CD4-positive, alpha-beta memory T cell (primary cell): Measurements from ENCODE around the gene PFKFB3. TPM values are rescaled to one million over a fixed set of nuclear protein-coding genes. Genes with fewer than 3 reads are reported as not detected.
A peak's percentile ranks its signal among the peaks of the same experiment; 100 is the strongest.

ENCODE experiments used
- CTCF ChIA-PET: fragments of 350-600 bp; sonication (Branson Sonifier 250); formaldehyde crosslinking; loops from one replicate; lab custom pipeline; 2021; ENCODE audit warnings: inconsistent platforms; ENCODE audit not compliant: partially characterized antibody; lab: Charles Lee
- POLR2A ChIA-PET: fragments of 350-600 bp; sonication (Branson Sonifier 250); formaldehyde crosslinking; loops from one replicate; lab custom pipeline; 2021; ENCODE audit not compliant: partially characterized antibody; lab: Charles Lee
- DNase-seq, 5 donors: peaks; one replicate each; pipeline versions ENCODE4 v3.0.0 to v3.0.0-alpha.2; 2020 to 2022; ENCODE audit warnings: mixed read lengths in 1 of 5
- H3K27ac ChIP-seq: one replicate; pipeline ENCODE4 v1.7.0; 2013; ENCODE audit warnings: low read depth, low read length
- H3K27me3 ChIP-seq: 2 replicates; pipeline ENCODE4 v1.7.0; 2013; ENCODE audit warnings: mild to moderate bottlenecking, low read length, moderate library complexity; ENCODE audit not compliant: insufficient read depth
- H3K36me3 ChIP-seq: 2 replicates; pipeline ENCODE4 v1.7.0; 2013; ENCODE audit warnings: mild to moderate bottlenecking, low read length, moderate library complexity; ENCODE audit not compliant: insufficient read depth
- H3K4me1 ChIP-seq: 2 replicates; pipeline ENCODE4 v1.7.0; 2013; ENCODE audit warnings: mild to moderate bottlenecking, low read length, moderate library complexity; ENCODE audit not compliant: insufficient read depth
- H3K4me3 ChIP-seq, 2 donors: one replicate each; pipeline ENCODE4 v1.7.0; 2013; ENCODE audit warnings: low read length in 2 of 2, mild to moderate bottlenecking in 1 of 2
- H3K9me3 ChIP-seq, 2 donors: one replicate each; pipeline ENCODE4 v1.7.0; 2013; ENCODE audit warnings: low read length in 2 of 2, control low read depth in 1 of 2; ENCODE audit not compliant: control insufficient read depth in 1 of 2
- H3K27ac Mint-ChIP-seq, 7 donors: one replicate each; pipeline ENCODE4 v1.8.0; 2020 to 2021; ENCODE audit warnings: mixed read lengths in 7 of 7, mild to moderate bottlenecking in 6 of 7, inconsistent platforms in 3 of 7, moderate library complexity in 3 of 7
- H3K27me3 Mint-ChIP-seq, 2 donors: one replicate each; pipeline ENCODE4 v1.8.0; 2020 to 2021; ENCODE audit warnings: mixed read lengths in 2 of 2
- H3K36me3 Mint-ChIP-seq, 2 donors: one replicate each; pipeline ENCODE4 v1.8.0; 2020 to 2021; ENCODE audit warnings: mixed read lengths in 2 of 2, inconsistent platforms in 1 of 2, mild to moderate bottlenecking in 1 of 2
- H3K4me1 Mint-ChIP-seq, 4 donors: one replicate each; pipeline ENCODE4 v1.8.0; 2020 to 2021; ENCODE audit warnings: mixed read lengths in 4 of 4, mild to moderate bottlenecking in 1 of 4
- H3K4me3 Mint-ChIP-seq, 8 donors: one replicate each; pipeline ENCODE4 v1.8.0; 2020 to 2021; ENCODE audit warnings: mixed read lengths in 8 of 8, mild to moderate bottlenecking in 7 of 8, moderate library complexity in 6 of 8, inconsistent platforms in 3 of 8
- H3K9me3 Mint-ChIP-seq, 8 donors: one replicate each; pipeline ENCODE4 v1.8.0; 2020 to 2021; ENCODE audit warnings: mixed read lengths in 8 of 8, mild to moderate bottlenecking in 5 of 8, inconsistent platforms in 3 of 8, moderate library complexity in 1 of 8
- intact Hi-C: fragments of 100-400 bp; cut with micrococcal nuclease; formaldehyde crosslinking; loops from one replicate; pipeline ENCODE4 v1.15.1; 2023
- polyA plus RNA-seq, 2 donors: library from polyadenylated mRNA; unstranded; fragments of 300-500 nt; fragmentation: Illumina TruSeq; gene quantifications; one replicate each; pipeline ENCODE4 v1.2.3, GENCODE V29; 2021
- total RNA-seq, 2 experiments: library from RNA; stranded (reverse); gene quantifications; one replicate each; pipeline ENCODE4 v1.2.3, GENCODE V29; 2021

PFKFB3 gene
- total and polyA plus RNA-seq, 4 experiments from 2014 or later = 11.8 to 67.1 (median 35.9) TPM

DNA sequence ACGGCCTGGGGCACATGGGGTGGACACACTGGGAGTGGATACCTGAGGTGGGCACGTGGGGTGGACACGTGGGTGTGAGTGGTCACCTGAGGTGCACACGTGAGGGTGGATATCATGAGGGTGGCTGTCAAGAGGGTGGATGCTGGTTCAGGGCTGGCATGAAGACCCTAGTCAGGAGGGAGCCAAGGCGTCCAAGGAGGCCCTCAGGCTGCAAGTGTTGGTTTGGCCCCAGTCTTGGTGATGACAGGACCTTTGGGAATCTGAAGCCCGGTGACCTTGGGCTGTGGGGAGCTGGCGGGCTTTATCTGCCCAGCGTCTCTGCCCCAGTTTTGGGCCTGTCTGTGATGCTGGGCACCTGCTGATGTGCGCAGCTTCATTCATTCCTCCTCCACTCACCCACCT, 24.9 kb upstream of the PFKFB3 start:
- CTCF ChIA-PET = no interaction called here
- POLR2A ChIA-PET = no interaction called here
- Mint-ChIP-seq H3K4me3 (no peak overlapping the region), H3K9me3 (no peaks in the 10 kb centered on the region), H3K27ac (peak overlapping the region in 3 of 7 donors; percentile 30 to 37 (median 32)), H3K27me3 (no peaks in the 10 kb centered on the region), H3K36me3 (peaks cover 0 to 5% of the 10 kb centered on the region in 2 donors), H3K4me1 (peaks cover 33 to 61% (median 35%) of the 10 kb centered on the region in 4 donors)
- no peak overlapping the region for H3K27ac ChIP-seq
- H3K36me3 ChIP-seq = no peaks in the 10 kb centered on the region
- DNase-seq = no peak
- no peaks in the 10 kb centered on the region for H3K9me3 ChIP-seq
- intact Hi-C loops = no loop called here
- H3K27me3 ChIP-seq = no peaks in the 10 kb centered on the region
- no peak overlapping the region for H3K4me3 ChIP-seq
- peaks cover 25% of the 10 kb centered on the region for H3K4me1 ChIP-seq

DNA sequence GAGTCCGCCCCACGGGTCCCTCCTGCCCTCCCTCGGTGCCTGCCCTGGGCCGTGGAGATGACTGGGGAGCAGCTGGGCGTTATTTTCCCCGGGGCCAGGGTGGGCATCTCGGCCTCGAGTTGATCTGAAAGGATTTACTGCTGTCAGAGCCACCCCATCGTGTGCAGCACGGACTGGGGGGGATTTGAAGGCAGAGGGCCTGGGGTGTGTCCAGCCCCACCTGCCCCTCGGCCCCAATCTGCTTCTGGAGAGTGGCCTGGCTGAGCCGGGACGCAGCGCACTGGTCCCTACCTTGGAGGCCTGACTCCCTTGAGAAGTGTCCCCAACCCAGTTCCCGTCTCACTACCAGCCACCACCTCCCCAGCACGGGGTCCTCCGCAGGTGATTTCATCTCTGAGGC, 24.2 kb upstream of the PFKFB3 start:
- Histone ChIP-seq H3K27ac (no peak overlapping the region), H3K9me3 (no peaks in the 10 kb centered on the region), H3K4me1 (peaks cover 18% of the 10 kb centered on the region), H3K36me3 (no peaks in the 10 kb centered on the region), H3K27me3 (no peaks in the 10 kb centered on the region), H3K4me3 (no peak overlapping the region)
- Mint-ChIP-seq H3K27me3 (no peaks in the 10 kb centered on the region), H3K9me3 (no peaks in the 10 kb centered on the region), H3K36me3 (no peaks in the 10 kb centered on the region), H3K27ac (peak overlapping the region in 3 of 7 donors; percentile 23 to 79 (median 44)), H3K4me1 (peaks cover 26 to 57% (median 28%) of the 10 kb centered on the region in 4 donors), H3K4me3 (no peak overlapping the region)
- ChIA-PET CTCF (interaction anchor here (2.0 kb wide), 1 partner anchor 24 kb away, joined by 10 read pairs; the partner anchor contains the start of gene PFKFB3), POLR2A (interaction anchor here (0.7 kb wide), 1 partner anchor 74 kb away, joined by 3 read pairs; no protein-coding TSS in a partner anchor)
- no peak for DNase-seq
- intact Hi-C loops = no loop called here

DNA sequence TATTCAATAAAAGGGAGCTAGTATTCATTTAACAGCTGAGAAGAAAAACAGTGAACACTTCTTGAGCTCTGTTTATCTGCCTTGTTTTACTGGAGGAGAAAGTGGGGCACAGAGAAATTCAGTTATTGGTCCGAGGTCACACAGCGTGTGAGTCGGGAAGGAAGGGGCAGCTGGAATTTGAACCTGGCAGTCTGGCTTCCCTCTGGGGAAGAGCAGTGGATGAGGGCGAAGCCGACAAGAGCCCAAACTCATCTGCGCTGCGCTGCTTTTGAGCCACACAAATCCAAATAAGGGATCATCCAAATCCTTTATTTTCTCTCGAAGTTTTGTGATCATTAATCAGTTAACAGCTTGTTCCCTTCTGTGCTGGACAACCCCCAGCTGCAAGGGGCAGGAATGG, 23.7 kb upstream of the PFKFB3 start:
- no peaks in the 10 kb centered on the region for H3K27me3 ChIP-seq
- no peak for DNase-seq
- H3K4me3 Mint-ChIP-seq = no peak overlapping the region
- H3K27ac ChIP-seq = no peak overlapping the region
- CTCF ChIA-PET = interaction anchor here (2.0 to 2.1 kb wide), 2 partner anchors 11 to 23 kb away, joined by 6 to 10 read pairs; partner anchors contain the start of gene PFKFB3
- H3K4me1 ChIP-seq = peaks cover 13% of the 10 kb centered on the region
- H3K4me1 Mint-ChIP-seq = peaks cover 21 to 53% (median 23%) of the 10 kb centered on the region in 4 donors
- intact Hi-C loops = no loop called here
- POLR2A ChIA-PET = interaction anchor here (0.7 to 1.0 kb wide), 2 partner anchors 21 to 74 kb away, joined by 3 read pairs; no protein-coding TSS in a partner anchor
- no peaks in the 10 kb centered on the region for H3K27me3 Mint-ChIP-seq
- no peaks in the 10 kb centered on the region for H3K9me3 ChIP-seq
- H3K36me3 Mint-ChIP-seq = no peaks in the 10 kb centered on the region
- peak overlapping the region in 3 of 7 donors; percentile 36 to 79 (median 44) for H3K27ac Mint-ChIP-seq
- no peaks in the 10 kb centered on the region for H3K9me3 Mint-ChIP-seq
- H3K36me3 ChIP-seq = no peaks in the 10 kb centered on the region
- H3K4me3 ChIP-seq = no peak overlapping the region

DNA sequence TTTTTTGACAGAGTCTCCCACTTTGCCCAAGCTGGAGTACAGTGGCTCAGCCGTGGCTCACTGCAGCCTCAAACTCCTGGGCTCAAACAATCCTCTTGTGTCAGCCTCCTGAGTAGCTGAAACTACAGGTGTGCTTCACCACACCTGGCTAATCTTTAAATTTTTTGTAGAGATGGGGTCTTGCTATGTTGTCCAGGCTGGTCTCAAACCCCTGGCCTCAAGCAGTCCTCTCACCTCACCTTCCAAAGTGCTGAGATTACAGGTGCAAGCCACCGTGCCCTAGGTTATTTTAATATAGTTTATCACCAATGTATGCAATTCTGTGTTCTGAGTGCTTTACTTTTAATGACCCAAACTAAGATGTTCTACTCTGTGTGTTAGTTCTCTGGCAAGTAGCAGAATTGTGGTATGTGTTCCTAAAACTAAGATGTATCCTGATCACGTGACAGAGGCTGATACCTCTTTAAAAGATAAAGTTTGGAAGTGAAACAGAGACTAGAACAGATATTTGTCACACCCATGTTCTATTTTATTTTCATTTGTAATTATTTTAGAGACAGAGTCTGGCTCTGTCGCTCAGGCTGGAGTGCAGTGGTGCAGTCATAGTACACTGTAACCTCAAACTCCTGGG, 22.1 kb upstream of the PFKFB3 start:
- Mint-ChIP-seq H3K27me3 (no peaks in the 10 kb centered on the region), H3K4me3 (no peak overlapping the region), H3K9me3 (no peaks in the 10 kb centered on the region), H3K4me1 (peaks cover 15 to 48% (median 20%) of the 10 kb centered on the region in 4 donors), H3K36me3 (no peaks in the 10 kb centered on the region), H3K27ac (peak overlapping the region in 2 of 7 donors; percentile 15 to 55)
- no peak for DNase-seq
- Histone ChIP-seq H3K4me3 (no peak overlapping the region), H3K27me3 (no peaks in the 10 kb centered on the region), H3K27ac (no peak overlapping the region), H3K36me3 (no peaks in the 10 kb centered on the region), H3K4me1 (peaks cover 5% of the 10 kb centered on the region), H3K9me3 (no peaks in the 10 kb centered on the region)
- intact Hi-C loops = no loop called here
- POLR2A ChIA-PET = no interaction called here
- CTCF ChIA-PET = interaction anchor here (2.0 to 2.1 kb wide), 2 partner anchors 13 to 22 kb away, joined by 6 to 10 read pairs; partner anchors contain the start of gene PFKFB3

DNA sequence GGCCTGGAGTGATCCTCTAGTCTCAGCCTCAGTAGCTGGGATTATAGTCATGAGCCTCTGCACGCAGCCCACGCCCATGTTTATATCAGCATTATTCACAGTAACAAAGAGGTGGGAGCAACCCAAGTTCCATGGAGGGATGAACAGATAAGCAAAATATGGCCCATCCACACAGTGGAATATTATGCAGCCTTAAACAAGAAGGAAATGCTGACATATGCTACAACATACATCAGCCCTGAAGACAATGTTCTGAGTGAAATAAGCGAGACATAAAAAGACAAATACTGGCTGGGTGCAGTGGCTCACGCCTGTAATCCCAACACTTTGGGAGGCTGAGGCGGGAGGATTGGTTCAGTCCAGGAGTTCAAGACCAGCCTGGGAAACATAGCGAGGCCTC, 21.5 kb upstream of the PFKFB3 start:
- H3K4me3 ChIP-seq = no peak overlapping the region
- peaks cover 9 to 47% (median 17%) of the 10 kb centered on the region in 4 donors for H3K4me1 Mint-ChIP-seq
- H3K27me3 Mint-ChIP-seq = no peaks in the 10 kb centered on the region
- H3K27ac ChIP-seq = no peak overlapping the region
- no peaks in the 10 kb centered on the region for H3K27me3 ChIP-seq
- no peaks in the 10 kb centered on the region for H3K36me3 Mint-ChIP-seq
- H3K9me3 Mint-ChIP-seq = no peaks in the 10 kb centered on the region
- intact Hi-C loops = no loop called here
- H3K9me3 ChIP-seq = no peaks in the 10 kb centered on the region
- no peaks in the 10 kb centered on the region for H3K36me3 ChIP-seq
- DNase-seq = no peak
- CTCF ChIA-PET = interaction anchor here (1.2 to 2.1 kb wide), 4 partner anchors 10 to 89 kb away, joined by 3 to 6 read pairs (median 4); no protein-coding TSS in a partner anchor
- POLR2A ChIA-PET = interaction anchor here (2.4 kb wide), 1 partner anchor 8 kb away, joined by 10 read pairs; no protein-coding TSS in a partner anchor
- peak overlapping the region in 3 of 7 donors; percentile 38 to 60 (median 41) for H3K27ac Mint-ChIP-seq
- no peak overlapping the region for H3K4me3 Mint-ChIP-seq
- H3K4me1 ChIP-seq = peaks cover 5% of the 10 kb centered on the region

DNA sequence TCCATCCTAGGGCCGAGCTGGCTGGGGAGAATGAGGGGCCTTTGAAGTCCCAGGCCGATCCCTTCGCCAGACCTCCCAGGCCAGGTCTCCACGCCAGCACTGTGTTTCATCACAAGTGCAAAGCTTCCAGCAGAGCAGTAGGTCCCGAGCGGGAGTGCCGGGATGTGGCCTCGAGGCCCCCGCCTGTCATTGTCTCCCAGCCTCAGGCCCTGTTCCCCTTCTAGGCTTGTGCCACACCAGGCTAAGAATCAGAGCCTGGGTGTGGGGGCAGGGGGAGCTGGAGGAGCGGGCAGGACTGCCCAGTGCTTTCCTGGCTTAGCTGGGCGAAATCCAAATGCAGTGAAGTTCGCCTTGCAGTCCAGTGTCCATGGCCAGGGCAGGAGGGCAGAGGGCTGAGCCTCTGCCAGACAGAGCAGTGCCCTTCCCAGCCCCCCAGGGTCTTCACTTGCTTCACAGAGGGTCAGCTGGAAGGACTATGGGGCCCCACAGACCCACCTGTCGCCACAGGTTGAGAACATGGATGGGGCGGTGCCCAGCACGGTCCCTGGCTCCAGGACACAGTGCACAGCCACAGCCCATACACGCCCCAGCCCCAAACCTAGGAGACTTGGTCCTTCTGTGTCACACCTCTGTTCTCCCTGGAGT, 20.2 kb upstream of the PFKFB3 start:
- H3K4me3 Mint-ChIP-seq = no peak overlapping the region
- no peaks in the 10 kb centered on the region for H3K9me3 Mint-ChIP-seq
- Histone ChIP-seq H3K27me3 (no peaks in the 10 kb centered on the region), H3K9me3 (no peaks in the 10 kb centered on the region), H3K4me3 (no peak overlapping the region), H3K27ac (no peak overlapping the region), H3K36me3 (no peaks in the 10 kb centered on the region), H3K4me1 (no peaks in the 10 kb centered on the region)
- no peaks in the 10 kb centered on the region for H3K36me3 Mint-ChIP-seq
- intact Hi-C loops = no loop called here
- no peak for DNase-seq
- peak overlapping the region in 1 of 7 donors; percentile 65 for H3K27ac Mint-ChIP-seq
- no peaks in the 10 kb centered on the region for H3K27me3 Mint-ChIP-seq
- ChIA-PET CTCF (interaction anchor here (1.4 to 4.1 kb wide), 5 partner anchors 8 to 219 kb away, joined by 3 to 50 read pairs (median 4); partner anchors contain the start of gene PFKFB3), POLR2A (interaction anchor here (1.4 to 2.4 kb wide), 2 partner anchors 9 to 20 kb away, joined by 6 to 10 read pairs; partner anchors contain the start of gene PFKFB3)
- H3K4me1 Mint-ChIP-seq = peaks cover 7 to 45% (median 18%) of the 10 kb centered on the region in 4 donors
